IgD-negative memory B cell (primary cell): ENCODE results near the gene RBPJL. TPM values are rescaled to one million over a fixed set of nuclear protein-coding genes. Genes with fewer than 3 reads are reported as not detected.

Experiments
- H3K27ac Mint-ChIP-seq, 3 donors: one replicate each; pipeline ENCODE4 v1.8.0; 2020 to 2022; ENCODE audit warnings: mild to moderate bottlenecking in 3 of 3, mixed read lengths in 3 of 3, moderate library complexity in 1 of 3
- H3K27me3 Mint-ChIP-seq: one replicate; pipeline ENCODE4 v1.8.0; 2021; ENCODE audit warnings: mixed read lengths
- H3K36me3 Mint-ChIP-seq: one replicate; pipeline ENCODE4 v1.8.0; 2020; ENCODE audit warnings: mild to moderate bottlenecking, mixed read lengths
- H3K4me1 Mint-ChIP-seq, 3 donors: one replicate each; pipeline ENCODE4 v1.8.0; 2020 to 2022; ENCODE audit warnings: mixed read lengths in 3 of 3, mild to moderate bottlenecking in 1 of 3
- H3K4me3 Mint-ChIP-seq, 4 donors: one replicate each; pipeline ENCODE4 v1.8.0; 2020 to 2022; ENCODE audit warnings: mild to moderate bottlenecking in 4 of 4, mixed read lengths in 4 of 4, moderate library complexity in 3 of 4
- H3K9me3 Mint-ChIP-seq, 3 donors: one replicate each; pipeline ENCODE4 v1.8.0; 2020 to 2021; ENCODE audit warnings: mixed read lengths in 3 of 3, mild to moderate bottlenecking in 1 of 3
- polyA plus RNA-seq: library from polyadenylated mRNA; unstranded; fragments of 300-500 nt; fragmentation: Illumina TruSeq; gene quantifications from one replicate; pipeline ENCODE4 v1.2.3, GENCODE V29; 2021

The RBPJL gene
- polyA plus RNA-seq, 1 donor from 2014 or later = not detected

DNA sequence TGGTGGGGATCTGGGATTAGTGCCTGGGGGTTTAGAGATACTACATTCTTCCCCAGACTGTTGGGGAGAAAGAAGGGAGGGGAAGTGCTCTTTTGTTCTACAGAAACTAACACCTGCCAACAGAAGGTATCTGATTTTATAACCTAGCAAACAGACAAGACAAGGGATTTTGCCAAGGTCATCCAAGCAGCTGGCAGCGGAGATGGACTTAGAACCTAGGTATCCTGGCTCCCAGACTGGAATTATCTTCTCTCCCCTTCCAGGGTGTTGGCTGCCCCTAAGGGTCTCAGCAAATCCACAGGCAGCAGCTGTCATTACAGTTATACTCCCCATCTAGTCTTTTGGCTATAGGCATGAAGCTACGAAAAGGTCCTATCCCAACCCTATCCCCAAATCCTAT, 33.2 kb downstream of the RBPJL start:
- Mint-ChIP-seq H3K4me3 (no peak overlapping the region), H3K9me3 (no peaks in the 10 kb centered on the region), H3K27ac (no peak overlapping the region), H3K4me1 (peaks cover 0 to under 1% (median 0%) of the 10 kb centered on the region in 3 donors), H3K27me3 (peaks cover 6% of the 10 kb centered on the region), H3K36me3 (no peaks in the 10 kb centered on the region)

DNA sequence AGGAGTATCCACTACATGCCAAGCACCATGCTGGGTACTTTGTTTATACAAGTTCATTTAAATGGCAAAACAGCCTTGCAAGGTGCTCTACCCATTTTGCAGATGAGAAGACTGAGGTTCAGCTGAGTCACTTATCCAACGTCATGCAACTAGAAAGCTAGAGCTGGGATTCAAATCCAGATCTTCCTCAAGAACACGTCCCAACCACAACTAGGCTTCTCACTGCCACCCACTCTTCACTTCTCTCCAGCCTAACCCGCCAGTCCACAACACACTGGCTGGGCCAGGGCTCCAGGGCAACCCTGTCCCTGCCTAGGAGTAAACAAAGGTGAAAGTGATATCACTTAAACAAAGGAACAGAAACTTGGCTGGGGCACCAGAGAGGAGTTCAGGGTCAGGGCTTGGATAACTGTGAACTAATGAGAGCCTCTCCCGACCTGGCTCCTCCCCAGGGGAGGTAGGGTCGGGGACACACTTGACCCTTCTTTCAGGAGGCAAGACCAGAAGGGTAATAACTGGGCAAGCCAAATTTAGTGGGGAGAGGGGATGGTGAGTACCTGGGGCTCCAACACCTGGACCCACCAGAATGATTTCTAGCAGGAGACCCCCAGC, 33.7 kb downstream of the RBPJL start:
- Mint-ChIP-seq H3K4me3 (no peak overlapping the region), H3K4me1 (peaks cover 0 to 5% (median 0%) of the 10 kb centered on the region in 3 donors), H3K27ac (no peak overlapping the region), H3K27me3 (peaks cover 6% of the 10 kb centered on the region), H3K9me3 (no peaks in the 10 kb centered on the region), H3K36me3 (no peaks in the 10 kb centered on the region)

DNA sequence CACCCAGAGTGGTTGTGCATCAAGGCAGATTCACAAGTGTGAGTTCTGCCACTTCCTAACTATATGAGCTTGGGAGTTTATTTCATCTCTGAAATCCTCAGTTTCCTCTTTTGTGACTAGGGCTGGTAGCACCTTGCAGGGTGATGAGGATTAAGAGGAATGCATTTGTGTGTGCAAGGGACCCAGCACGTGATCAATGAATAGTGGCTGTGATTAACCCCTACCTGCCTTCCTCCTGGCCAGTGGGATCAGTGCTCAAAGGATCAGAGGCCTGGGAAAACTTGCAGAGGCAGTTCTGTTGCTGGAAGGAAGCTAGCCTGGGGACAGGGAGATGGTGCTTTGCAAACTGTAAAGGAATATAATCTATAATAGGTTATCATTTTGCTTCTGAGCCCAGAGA, 34.3 kb downstream of the RBPJL start:
- Mint-ChIP-seq H3K27ac (no peak overlapping the region), H3K36me3 (no peaks in the 10 kb centered on the region), H3K4me1 (peaks cover 0 to 5% (median 0%) of the 10 kb centered on the region in 3 donors), H3K9me3 (no peaks in the 10 kb centered on the region), H3K27me3 (peaks cover 6% of the 10 kb centered on the region), H3K4me3 (no peak overlapping the region)

- peaks cover 0 to 5% (median 1%) of the 10 kb centered on the region in 3 donors for H3K4me1 Mint-ChIP-seq
Measured at GRCh38 chr20:45341579-45341938, 34.9 kb downstream of the RBPJL start.

DNA sequence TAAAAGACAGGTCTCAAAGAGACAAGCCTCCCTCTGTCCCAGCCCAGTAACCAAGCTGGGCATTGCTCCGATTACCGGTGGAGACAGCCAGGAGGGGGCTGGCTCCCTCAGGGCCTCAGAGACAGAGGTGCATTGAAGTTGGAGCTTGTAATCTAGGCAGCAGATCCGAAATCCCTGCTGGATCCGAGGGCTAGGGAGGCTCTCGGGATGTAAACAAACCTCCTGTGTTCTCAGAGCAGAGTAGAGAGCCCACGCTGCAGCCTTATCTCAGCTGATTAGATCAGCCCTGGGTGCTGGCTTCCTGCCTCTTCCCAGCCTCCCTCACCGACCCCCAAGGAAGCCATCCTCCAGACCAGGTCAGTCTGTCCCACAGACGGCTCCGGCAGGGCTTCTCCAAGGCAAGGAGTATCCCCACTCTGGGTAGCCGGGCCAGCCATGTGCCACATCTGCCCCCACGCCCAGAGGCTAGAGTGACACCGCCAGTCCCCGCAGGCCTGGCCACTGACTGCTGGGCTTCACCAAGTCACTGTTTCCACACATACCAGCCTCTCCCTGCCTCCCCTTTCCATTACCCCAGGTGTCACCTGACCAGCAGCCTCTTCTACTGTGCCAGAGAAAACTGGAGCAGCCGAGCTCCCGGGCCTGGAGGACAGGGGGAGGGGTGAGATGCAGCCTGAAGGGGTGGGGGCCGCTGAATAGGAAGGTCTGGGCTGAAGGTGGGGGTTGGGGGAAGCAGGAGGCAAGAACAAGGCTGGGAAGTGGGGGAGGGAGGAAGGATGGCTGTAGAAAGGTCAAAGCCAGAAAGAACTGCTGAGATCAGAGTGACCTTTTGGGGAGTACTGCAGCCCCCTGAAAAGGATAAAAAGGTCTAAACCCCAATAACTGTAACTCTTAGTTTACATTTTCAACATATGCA, 35.6 kb downstream of the RBPJL start:
- H3K9me3 Mint-ChIP-seq = no peaks in the 10 kb centered on the region
- no peak overlapping the region for H3K4me3 Mint-ChIP-seq

More at GRCh38 chr20:45341579-45341938, 34.9 kb downstream of the RBPJL start:
- no peaks in the 10 kb centered on the region for H3K36me3 Mint-ChIP-seq
- H3K27me3 Mint-ChIP-seq = peaks cover 8% of the 10 kb centered on the region
- H3K9me3 Mint-ChIP-seq = no peaks in the 10 kb centered on the region
- no peak overlapping the region for H3K27ac Mint-ChIP-seq
- no peak overlapping the region for H3K4me3 Mint-ChIP-seq

DNA sequence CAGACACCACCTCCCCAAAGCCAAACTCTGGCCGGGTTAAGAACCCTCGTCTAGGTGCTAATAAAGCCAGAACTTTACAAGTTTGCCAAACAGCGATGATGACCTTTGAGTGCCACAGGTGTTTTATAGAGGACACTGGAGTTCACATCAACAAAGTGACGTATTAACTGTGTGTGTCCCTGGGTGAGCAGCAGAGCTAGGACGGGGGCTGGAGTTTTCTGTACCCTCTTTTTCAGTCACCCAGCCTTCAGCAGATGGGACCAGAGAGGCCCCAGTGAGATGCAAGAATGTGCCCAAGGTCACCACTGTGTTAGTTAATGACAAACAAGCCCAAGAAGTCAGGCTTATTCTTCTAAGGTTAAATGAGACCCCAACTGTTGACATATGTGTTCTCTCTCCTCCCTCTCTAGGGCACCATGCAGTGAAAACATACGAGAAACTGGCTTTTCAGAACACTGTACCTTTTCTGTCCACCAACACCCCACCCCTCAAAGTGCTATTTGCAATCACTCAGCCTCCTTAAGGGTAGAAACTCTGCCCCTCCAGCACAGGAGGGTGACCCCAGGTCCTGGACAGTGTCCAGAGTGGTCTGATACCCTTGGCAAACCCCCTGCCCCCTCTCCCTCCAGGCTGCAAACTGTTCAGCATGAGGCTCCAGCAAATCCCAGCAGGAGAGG, 36.4 kb downstream of the RBPJL start:
- no peak overlapping the region for H3K4me3 Mint-ChIP-seq
- H3K27me3 Mint-ChIP-seq = peaks cover 20% of the 10 kb centered on the region
- peaks cover 0 to 5% (median 5%) of the 10 kb centered on the region in 3 donors for H3K4me1 Mint-ChIP-seq
- no peak overlapping the region for H3K27ac Mint-ChIP-seq
- no peaks in the 10 kb centered on the region for H3K36me3 Mint-ChIP-seq
- H3K9me3 Mint-ChIP-seq = no peaks in the 10 kb centered on the region

More for the DNA sequence above, 35.6 kb downstream of the RBPJL start:
- Mint-ChIP-seq H3K36me3 (no peaks in the 10 kb centered on the region), H3K27ac (no peak overlapping the region), H3K27me3 (peaks cover 13% of the 10 kb centered on the region), H3K4me1 (peaks cover 0 to 5% (median 5%) of the 10 kb centered on the region in 3 donors)

GRCh38 chr20:45343532-45344167, 37.0 kb downstream of the RBPJL start:
- Mint-ChIP-seq H3K36me3 (no peaks in the 10 kb centered on the region), H3K9me3 (no peaks in the 10 kb centered on the region), H3K27ac (no peak overlapping the region), H3K4me3 (no peak overlapping the region), H3K4me1 (peaks cover 0 to 5% (median 5%) of the 10 kb centered on the region in 3 donors), H3K27me3 (peaks cover 20% of the 10 kb centered on the region)

DNA sequence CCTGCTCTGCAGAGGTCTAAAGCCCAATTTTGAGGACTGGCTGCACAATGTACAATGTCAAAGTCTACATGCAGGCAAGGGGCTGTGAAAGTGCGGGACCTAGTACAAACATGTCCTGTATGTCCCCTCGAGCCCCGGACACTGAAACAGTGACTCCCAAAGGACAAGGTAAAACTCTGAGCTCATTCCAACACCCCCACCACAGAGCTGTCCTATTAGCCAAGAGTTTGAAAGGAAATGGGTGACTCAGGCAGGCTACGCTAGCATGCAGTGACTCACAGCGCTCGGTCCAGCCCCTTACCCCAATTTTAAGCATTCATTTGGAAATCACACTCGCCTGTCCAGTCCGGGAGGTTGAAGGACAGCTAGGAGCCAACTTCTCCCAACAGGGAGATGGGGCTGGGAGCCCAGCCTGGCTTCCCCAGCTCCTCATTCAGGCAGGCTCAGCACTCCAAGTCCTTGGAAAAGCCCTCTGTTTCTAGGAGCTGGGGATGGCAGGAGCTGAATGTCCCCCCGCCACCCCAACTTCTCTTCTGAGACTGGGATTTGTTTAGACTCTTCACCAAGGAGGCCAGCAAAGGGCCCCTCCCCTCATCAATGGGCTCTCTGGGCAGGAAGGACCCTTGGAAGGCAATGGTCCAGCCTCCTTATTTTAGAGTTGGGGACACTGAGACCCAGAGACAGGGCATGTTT, 37.7 kb downstream of the RBPJL start:
- H3K27ac Mint-ChIP-seq = no peak overlapping the region
- H3K9me3 Mint-ChIP-seq = no peaks in the 10 kb centered on the region
- peaks cover 20% of the 10 kb centered on the region for H3K27me3 Mint-ChIP-seq
- H3K4me3 Mint-ChIP-seq = no peak overlapping the region
- H3K4me1 Mint-ChIP-seq = peaks cover 0 to 5% (median 5%) of the 10 kb centered on the region in 3 donors
- no peaks in the 10 kb centered on the region for H3K36me3 Mint-ChIP-seq

GRCh38 chr20:45345104-45345936, 38.7 kb downstream of the RBPJL start:
- no peaks in the 10 kb centered on the region for H3K9me3 Mint-ChIP-seq
- H3K4me3 Mint-ChIP-seq = peak overlapping the region in 1 of 4 donors; percentile 1
- no peaks in the 10 kb centered on the region for H3K36me3 Mint-ChIP-seq
- H3K27me3 Mint-ChIP-seq = peaks cover 18% of the 10 kb centered on the region
- no peak overlapping the region for H3K27ac Mint-ChIP-seq
- peaks cover 0 to 5% (median 5%) of the 10 kb centered on the region in 3 donors for H3K4me1 Mint-ChIP-seq

DNA sequence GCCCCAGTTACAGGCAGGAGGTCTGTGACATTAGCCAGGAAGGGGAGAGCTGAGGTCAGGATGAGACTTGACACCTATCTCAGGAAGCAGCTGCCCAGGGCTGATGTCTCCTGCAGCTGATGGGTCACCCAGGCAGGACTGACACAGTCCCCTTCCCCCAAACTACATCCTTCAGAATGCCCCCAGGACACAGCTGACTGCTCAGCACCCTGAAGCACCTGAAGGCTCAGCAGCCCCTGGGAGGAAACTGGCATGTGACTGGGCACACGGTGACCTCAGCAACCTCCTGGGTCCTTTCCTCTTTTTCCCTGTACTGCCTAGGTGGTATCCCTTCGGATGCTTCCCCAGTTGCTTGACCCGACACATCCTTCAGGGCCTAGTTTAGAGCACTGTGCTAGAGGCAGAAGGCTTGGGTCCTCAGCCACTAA, 39.7 kb downstream of the RBPJL start:
- Mint-ChIP-seq H3K4me1 (peaks cover 0 to 5% (median 5%) of the 10 kb centered on the region in 3 donors), H3K27ac (no peak overlapping the region), H3K36me3 (no peaks in the 10 kb centered on the region), H3K27me3 (peaks cover 16% of the 10 kb centered on the region), H3K4me3 (peak overlapping the region in 1 of 4 donors; percentile 71), H3K9me3 (no peaks in the 10 kb centered on the region)

GRCh38 chr20:45346851-45347250, 40.2 kb downstream of the RBPJL start:
- Mint-ChIP-seq H3K9me3 (no peaks in the 10 kb centered on the region), H3K27ac (no peak overlapping the region), H3K4me1 (peaks cover 0 to 5% (median 5%) of the 10 kb centered on the region in 3 donors), H3K36me3 (no peaks in the 10 kb centered on the region), H3K27me3 (peaks cover 16% of the 10 kb centered on the region), H3K4me3 (no peak overlapping the region)

- Mint-ChIP-seq H3K27me3 (peaks cover 16% of the 10 kb centered on the region), H3K4me1 (peaks cover 0 to 5% (median 5%) of the 10 kb centered on the region in 3 donors), H3K27ac (no peak overlapping the region), H3K36me3 (no peaks in the 10 kb centered on the region), H3K9me3 (no peaks in the 10 kb centered on the region), H3K4me3 (peak overlapping the region in 3 of 4 donors; percentile 59 to 82 (median 61))
Measured at GRCh38 chr20:45347297-45347935, 40.8 kb downstream of the RBPJL start.
